ENCODE data around the gene IL1RAPL1. TPM values are rescaled to one million over a fixed set of nuclear protein-coding genes. Genes with fewer than 3 reads are reported as not detected.

IL1RAPL1 gene
- total RNA-seq, 1 donor from 2014 or later, result 0.16 TPM

GRCh38 chrX:29876733-29877132 lies 1289.5 kb downstream of the IL1RAPL1 start:
- Mint-ChIP-seq H3K4me1 (ENCODE audit: low read depth, unreplicated experiment) (no peaks in the 10 kb centered on the region), H3K27ac (ENCODE audit: unreplicated experiment) (no peak overlapping the region), H3K4me3 (ENCODE audit: unreplicated experiment) (no peak overlapping the region), H3K27me3 (ENCODE audit: low read depth, unreplicated experiment) (no peaks in the 10 kb centered on the region), H3K9me3 (ENCODE audit: unreplicated experiment) (no peaks in the 10 kb centered on the region), H3K36me3 (ENCODE audit: low read depth, unreplicated experiment) (no peaks in the 10 kb centered on the region)
- Histone ChIP-seq H3K9ac (ENCODE audit: low read length) (no peak overlapping the region), H3K27me3 (ENCODE audit: insufficient read depth, low read length) (no peaks in the 10 kb centered on the region), H4K20me1 (ENCODE audit: insufficient read depth, low read length) (no peaks in the 10 kb centered on the region), H3K36me3 (ENCODE audit: insufficient read depth, low read length) (no peaks in the 10 kb centered on the region), H2AFZ (ENCODE audit: low read depth, low read length) (no peak overlapping the region), H3K4me3 (ENCODE audit: insufficient read depth, low read depth, low read length) (no peak overlapping the region), H3K79me2 (ENCODE audit: insufficient read depth, low read length) (no peaks in the 10 kb centered on the region), H3K9me3 (ENCODE audit: insufficient read depth, low read depth, low read length) (no peaks in the 10 kb centered on the region), H3K4me1 (ENCODE audit: insufficient read depth, low read length) (no peaks in the 10 kb centered on the region), H3K27ac (ENCODE audit: low read depth, low read length) (no peak overlapping the region), H3K4me2 (ENCODE audit: low read length) (no peak overlapping the region)
- DNase-seq (ENCODE audit: low read depth) (no peak), FAIRE-seq (no peak)
- TF ChIP-seq CTCF (IDR thresholded peaks at IDR 0.05; ENCODE audit: insufficient read depth, low read depth, low read length) (no peak), EZH2 (IDR thresholded peaks at IDR 0.05; ENCODE audit: insufficient read depth, low read length) (no peak)

DNA sequence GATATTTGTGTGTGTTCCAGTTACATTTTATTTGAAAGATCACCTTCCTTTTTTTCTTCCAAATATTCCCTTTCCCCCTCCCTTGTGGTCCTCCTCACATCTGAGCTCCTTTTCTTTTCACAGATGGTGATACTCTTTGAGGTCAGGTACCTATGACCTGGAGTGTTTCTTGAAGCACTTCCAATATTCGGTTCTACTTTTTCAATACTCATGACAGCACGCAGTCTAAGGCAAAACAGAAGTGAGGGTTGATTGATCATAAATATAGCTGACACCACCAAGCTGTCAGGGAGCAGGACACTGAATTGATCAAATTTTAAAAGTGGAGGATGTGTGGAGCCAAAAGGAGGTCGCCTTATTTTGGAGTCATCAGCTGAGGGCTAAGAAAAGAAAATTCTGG lies 1293.7 kb downstream of the IL1RAPL1 start:
- Histone ChIP-seq H3K27ac (ENCODE audit: low read depth, low read length) (no peak overlapping the region), H3K27me3 (ENCODE audit: insufficient read depth, low read length) (no peaks in the 10 kb centered on the region), H3K9ac (ENCODE audit: low read length) (no peak overlapping the region), H4K20me1 (ENCODE audit: insufficient read depth, low read length) (no peaks in the 10 kb centered on the region), H3K36me3 (ENCODE audit: insufficient read depth, low read length) (no peaks in the 10 kb centered on the region), H3K4me1 (ENCODE audit: insufficient read depth, low read length) (no peaks in the 10 kb centered on the region), H2AFZ (ENCODE audit: low read depth, low read length) (no peak overlapping the region), H3K4me3 (ENCODE audit: insufficient read depth, low read depth, low read length) (no peak overlapping the region), H3K9me3 (ENCODE audit: insufficient read depth, low read depth, low read length) (no peaks in the 10 kb centered on the region), H3K4me2 (ENCODE audit: low read length) (no peak overlapping the region), H3K79me2 (ENCODE audit: insufficient read depth, low read length) (no peaks in the 10 kb centered on the region)
- no peaks in the 10 kb centered on the region for H3K4me1 Mint-ChIP-seq (ENCODE audit: low read depth, unreplicated experiment)
- no peak overlapping the region for H3K27ac Mint-ChIP-seq (ENCODE audit: unreplicated experiment)
- no peaks in the 10 kb centered on the region for H3K36me3 Mint-ChIP-seq (ENCODE audit: low read depth, unreplicated experiment)
- no peak for DNase-seq (ENCODE audit: low read depth)
- H3K27me3 Mint-ChIP-seq (ENCODE audit: low read depth, unreplicated experiment), result no peaks in the 10 kb centered on the region
- H3K9me3 Mint-ChIP-seq (ENCODE audit: unreplicated experiment), result no peaks in the 10 kb centered on the region
- no peak for TF ChIP-seq CTCF (IDR thresholded peaks at IDR 0.05; ENCODE audit: insufficient read depth, low read depth, low read length)
- TF ChIP-seq EZH2 (IDR thresholded peaks at IDR 0.05; ENCODE audit: insufficient read depth, low read length), result no peak
- FAIRE-seq, result no peak
- H3K4me3 Mint-ChIP-seq (ENCODE audit: unreplicated experiment), result no peak overlapping the region

DNA sequence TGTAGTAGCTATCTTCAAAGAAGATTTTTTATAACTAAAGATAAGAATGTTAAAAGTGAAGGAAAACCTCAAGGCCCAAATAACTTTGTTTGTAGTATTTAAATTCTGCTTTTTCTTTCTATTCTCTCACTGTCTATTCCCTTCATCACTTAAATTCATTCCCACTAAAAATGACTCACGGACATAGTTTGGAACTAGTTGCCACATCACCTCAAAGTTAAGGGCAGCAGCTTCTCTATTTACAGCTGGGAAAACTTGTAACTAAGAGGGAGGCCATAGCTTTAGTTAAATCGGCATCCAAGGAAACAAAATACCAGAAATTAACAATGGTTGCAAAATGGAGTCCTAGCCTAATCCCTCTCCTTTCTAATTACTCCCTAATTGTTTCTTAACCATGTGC lies 1302.8 kb downstream of the IL1RAPL1 start:
- Histone ChIP-seq H3K9ac (ENCODE audit: low read length) (no peak overlapping the region), H3K9me3 (ENCODE audit: insufficient read depth, low read depth, low read length) (no peaks in the 10 kb centered on the region), H3K4me1 (ENCODE audit: insufficient read depth, low read length) (no peaks in the 10 kb centered on the region), H2AFZ (ENCODE audit: low read depth, low read length) (no peak overlapping the region), H4K20me1 (ENCODE audit: insufficient read depth, low read length) (no peaks in the 10 kb centered on the region), H3K27me3 (ENCODE audit: insufficient read depth, low read length) (no peaks in the 10 kb centered on the region), H3K79me2 (ENCODE audit: insufficient read depth, low read length) (no peaks in the 10 kb centered on the region), H3K4me2 (ENCODE audit: low read length) (no peak overlapping the region), H3K36me3 (ENCODE audit: insufficient read depth, low read length) (no peaks in the 10 kb centered on the region), H3K4me3 (ENCODE audit: insufficient read depth, low read depth, low read length) (no peak overlapping the region), H3K27ac (ENCODE audit: low read depth, low read length) (no peak overlapping the region)
- H3K4me3 Mint-ChIP-seq (ENCODE audit: unreplicated experiment), result no peak overlapping the region
- no peaks in the 10 kb centered on the region for H3K27me3 Mint-ChIP-seq (ENCODE audit: low read depth, unreplicated experiment)
- H3K27ac Mint-ChIP-seq (ENCODE audit: unreplicated experiment), result no peak overlapping the region
- no peaks in the 10 kb centered on the region for H3K4me1 Mint-ChIP-seq (ENCODE audit: low read depth, unreplicated experiment)
- peak; percentile 39 for DNase-seq (ENCODE audit: low read depth)
- no peak for TF ChIP-seq EZH2 (IDR thresholded peaks at IDR 0.05; ENCODE audit: insufficient read depth, low read length)
- TF ChIP-seq CTCF (IDR thresholded peaks at IDR 0.05; ENCODE audit: insufficient read depth, low read depth, low read length), result no peak
- no peaks in the 10 kb centered on the region for H3K9me3 Mint-ChIP-seq (ENCODE audit: unreplicated experiment)
- no peaks in the 10 kb centered on the region for H3K36me3 Mint-ChIP-seq (ENCODE audit: low read depth, unreplicated experiment)
- FAIRE-seq, result no peak
